Measurements from ENCODE around the gene HCN3. TPM values are rescaled to one million over a fixed set of nuclear protein-coding genes. Genes with fewer than 3 reads are reported as not detected.

Gene HCN3
- total RNA-seq, 1 experiment from 2014 or later, result 7.3 TPM

DNA sequence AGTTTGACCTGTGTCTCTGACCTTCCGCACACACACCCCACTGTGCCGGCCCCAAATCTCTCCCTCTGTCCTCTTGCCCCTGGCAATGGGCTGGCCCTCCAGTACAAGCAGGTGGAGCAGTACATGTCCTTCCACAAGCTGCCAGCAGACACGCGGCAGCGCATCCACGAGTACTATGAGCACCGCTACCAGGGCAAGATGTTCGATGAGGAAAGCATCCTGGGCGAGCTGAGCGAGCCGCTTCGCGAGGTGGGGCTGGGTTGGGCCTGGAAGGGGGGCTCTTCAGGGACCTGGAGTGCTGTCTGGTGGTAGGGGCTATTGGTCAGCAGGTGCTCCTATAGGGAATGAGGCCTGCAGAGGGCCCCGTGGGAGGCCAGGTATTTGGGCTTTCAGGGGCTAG, 7.8 kb downstream of the HCN3 start:
- no peaks in the 10 kb centered on the region for H3K27me3 Mint-ChIP-seq (ENCODE audit: low read depth)
- no peak for TF ChIP-seq FOXJ3 (CRISPR knock-in tag; IDR thresholded peaks at IDR 0.05; ENCODE audit: borderline replicate concordance)
- TF ChIP-seq ZNF121 (CRISPR knock-in tag; IDR thresholded peaks at IDR 0.05), result no peak
- TF ChIP-seq RELA (CRISPR knock-in tag; IDR thresholded peaks at IDR 0.05; ENCODE audit: borderline replicate concordance), result no peak
- no peak for TF ChIP-seq SOX15 (CRISPR knock-in tag; IDR thresholded peaks at IDR 0.05)
- TF ChIP-seq ZNF219 (CRISPR knock-in tag; IDR thresholded peaks at IDR 0.05; ENCODE audit: borderline replicate concordance), result no peak
- TF ChIP-seq ZNF317 (CRISPR knock-in tag; IDR thresholded peaks at IDR 0.05; ENCODE audit: borderline replicate concordance, low read depth), result no peak
- TF ChIP-seq TCF7 (CRISPR knock-in tag; IDR thresholded peaks at IDR 0.05; ENCODE audit: low read depth), result no peak
- TF ChIP-seq ESRRA (CRISPR knock-in tag; IDR thresholded peaks at IDR 0.05; ENCODE audit: borderline replicate concordance), result no peak
- no peak for TF ChIP-seq CTCF (IDR thresholded peaks at IDR 0.05)
- no peak for TF ChIP-seq ZNF281 (CRISPR knock-in tag; IDR thresholded peaks at IDR 0.05)
- TF ChIP-seq SMAD4 (CRISPR knock-in tag; IDR thresholded peaks at IDR 0.05), result no peak
- no peak for TF ChIP-seq ZSCAN18 (CRISPR knock-in tag; IDR thresholded peaks at IDR 0.05)
- TF ChIP-seq ELF4 (CRISPR knock-in tag; IDR thresholded peaks at IDR 0.05; ENCODE audit: low read depth), result no peak
- no peak for TF ChIP-seq NR1H2 (CRISPR knock-in tag; IDR thresholded peaks at IDR 0.05)
- TF ChIP-seq, protein P1, sequence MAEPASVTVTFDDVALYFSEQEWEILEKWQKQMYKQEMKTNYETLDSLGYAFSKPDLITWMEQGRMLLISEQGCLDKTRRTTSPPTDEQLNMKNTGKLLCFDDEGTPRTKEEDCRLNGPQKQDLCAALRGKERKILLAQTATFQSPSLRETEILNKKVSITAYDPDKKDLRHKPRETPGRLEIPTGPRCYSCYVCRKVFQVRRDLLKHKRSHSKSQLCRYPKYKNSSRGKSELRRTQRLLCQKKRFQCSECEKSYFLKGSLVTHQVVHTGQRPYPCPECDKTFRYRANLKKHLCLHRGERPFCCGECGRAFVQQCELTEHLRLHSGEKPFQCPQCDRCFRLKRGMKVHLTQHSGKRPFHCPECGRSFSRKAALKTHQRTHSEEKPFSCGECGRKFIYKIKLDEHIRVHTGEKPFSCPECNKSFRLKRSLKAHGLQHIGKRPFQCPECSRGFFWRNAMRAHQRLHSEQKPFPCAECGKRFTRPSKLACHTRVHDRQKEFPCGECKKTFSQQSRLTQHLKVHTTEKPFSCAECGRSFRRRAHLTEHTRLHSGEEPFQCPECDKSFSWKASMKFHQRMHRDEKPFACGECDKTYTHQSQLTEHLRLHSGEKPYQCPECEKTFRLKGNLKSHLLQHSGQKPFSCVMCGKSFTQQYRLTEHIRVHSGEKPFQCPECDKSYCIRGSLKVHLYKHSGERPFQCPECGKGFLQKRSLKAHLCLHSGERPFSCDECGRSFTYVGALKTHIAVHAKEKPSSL (CRISPR knock-in tag; conservative IDR thresholded peaks at IDR 0.05), result no peak
- TF ChIP-seq, protein P2, sequence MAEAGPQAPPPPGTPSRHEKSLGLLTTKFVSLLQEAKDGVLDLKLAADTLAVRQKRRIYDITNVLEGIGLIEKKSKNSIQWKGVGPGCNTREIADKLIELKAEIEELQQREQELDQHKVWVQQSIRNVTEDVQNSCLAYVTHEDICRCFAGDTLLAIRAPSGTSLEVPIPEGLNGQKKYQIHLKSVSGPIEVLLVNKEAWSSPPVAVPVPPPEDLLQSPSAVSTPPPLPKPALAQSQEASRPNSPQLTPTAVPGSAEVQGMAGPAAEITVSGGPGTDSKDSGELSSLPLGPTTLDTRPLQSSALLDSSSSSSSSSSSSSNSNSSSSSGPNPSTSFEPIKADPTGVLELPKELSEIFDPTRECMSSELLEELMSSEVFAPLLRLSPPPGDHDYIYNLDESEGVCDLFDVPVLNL (CRISPR knock-in tag; IDR thresholded peaks at IDR 0.05; ENCODE audit: borderline replicate concordance, low read depth), result no peak
- TF ChIP-seq USF2 (CRISPR knock-in tag; IDR thresholded peaks at IDR 0.05), result no peak
- TF ChIP-seq, protein P3, sequence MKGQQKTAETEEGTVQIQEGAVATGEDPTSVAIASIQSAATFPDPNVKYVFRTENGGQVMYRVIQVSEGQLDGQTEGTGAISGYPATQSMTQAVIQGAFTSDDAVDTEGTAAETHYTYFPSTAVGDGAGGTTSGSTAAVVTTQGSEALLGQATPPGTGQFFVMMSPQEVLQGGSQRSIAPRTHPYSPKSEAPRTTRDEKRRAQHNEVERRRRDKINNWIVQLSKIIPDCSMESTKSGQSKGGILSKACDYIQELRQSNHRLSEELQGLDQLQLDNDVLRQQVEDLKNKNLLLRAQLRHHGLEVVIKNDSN (CRISPR knock-in tag; IDR thresholded peaks at IDR 0.05), result no peak
- TF ChIP-seq NR3C1 (CRISPR knock-in tag; conservative IDR thresholded peaks at IDR 0.05; ENCODE audit: low read depth), result no peak
- TF ChIP-seq, protein P4, sequence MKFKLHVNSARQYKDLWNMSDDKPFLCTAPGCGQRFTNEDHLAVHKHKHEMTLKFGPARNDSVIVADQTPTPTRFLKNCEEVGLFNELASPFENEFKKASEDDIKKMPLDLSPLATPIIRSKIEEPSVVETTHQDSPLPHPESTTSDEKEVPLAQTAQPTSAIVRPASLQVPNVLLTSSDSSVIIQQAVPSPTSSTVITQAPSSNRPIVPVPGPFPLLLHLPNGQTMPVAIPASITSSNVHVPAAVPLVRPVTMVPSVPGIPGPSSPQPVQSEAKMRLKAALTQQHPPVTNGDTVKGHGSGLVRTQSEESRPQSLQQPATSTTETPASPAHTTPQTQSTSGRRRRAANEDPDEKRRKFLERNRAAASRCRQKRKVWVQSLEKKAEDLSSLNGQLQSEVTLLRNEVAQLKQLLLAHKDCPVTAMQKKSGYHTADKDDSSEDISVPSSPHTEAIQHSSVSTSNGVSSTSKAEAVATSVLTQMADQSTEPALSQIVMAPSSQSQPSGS (CRISPR knock-in tag; IDR thresholded peaks at IDR 0.05; ENCODE audit: borderline replicate concordance, low read depth), result no peak
- H3K36me3 Mint-ChIP-seq, result peaks cover 2% of the 10 kb centered on the region; the same call in 1 of the 2 replicates
- H3K27ac Mint-ChIP-seq, result no peak overlapping the region
- ChIA-PET POLR2A (no interaction called here), CTCF (no interaction called here)
- DNase-seq (ENCODE audit: low spot score) (no peak), ATAC-seq (no peak)
- no peak overlapping the region for H3K4me3 Mint-ChIP-seq
- H3K4me1 Mint-ChIP-seq, result no peaks in the 10 kb centered on the region
- no peaks in the 10 kb centered on the region for H3K9me3 Mint-ChIP-seq
